Endothelial cell of umbilical vein (primary cell): ENCODE results near the gene STARD4. TPM values are rescaled to one million over a fixed set of nuclear protein-coding genes. Genes with fewer than 3 reads are reported as not detected.

Source experiments
- BruUV-seq: library from RNA; stranded (reverse); fragments of 400-500 nt; replicated peaks from 2 replicates; lab custom pipeline; 2021; lab: Mats Ljungman, UMichigan
- CTCF ChIA-PET: fragments of 300-600, 350-600 bp; sonication (Branson Sonifier 250); formaldehyde crosslinking; loops from one replicate; lab custom pipeline; 2021; ENCODE audit warnings: antibody characterized with exemption, inconsistent platforms; lab: Charles Lee
- POLR2A ChIA-PET: fragments of 300-600, 350-600 bp; sonication (Branson Sonifier 250); formaldehyde crosslinking; loops from one replicate; lab custom pipeline; 2021; ENCODE audit warnings: antibody characterized with exemption, inconsistent platforms; lab: Charles Lee
- DNase-seq: peaks from one replicate; pipeline ENCODE4 v3.0.0-alpha.2; 2011; ENCODE audit warnings: low read depth, low spot score
- FAIRE-seq: peaks from 2 replicates; lab custom pipeline; 2011; peaks lifted over from hg19 to GRCh38; lab: Jason Lieb, UNC
- H2AFZ ChIP-seq: 2 replicates; pipeline ENCODE4 v1.6.0; 2012; ENCODE audit warnings: low read depth, low read length, control low read depth, inconsistent platforms
- H3K27ac ChIP-seq: 2 replicates; pipeline ENCODE4 v1.5.1; 2011; ENCODE audit warnings: low read depth, mild to moderate bottlenecking, control low read depth, low read length, moderate library complexity; ENCODE audit not compliant: insufficient read depth
- H3K27me3 ChIP-seq, 2 experiments: 2 replicates each; pipeline versions ENCODE4 v1.6.0 to v1.6.1; 2011; ENCODE audit warnings: low read length in 2 of 2, mixed read lengths in 1 of 2; ENCODE audit not compliant: control insufficient read depth in 2 of 2, insufficient read depth in 2 of 2
- H3K36me3 ChIP-seq, 2 experiments: 2 replicates in 1 of 2; 3 replicates in 1 of 2; pipeline ENCODE4 v1.5.1; 2011; ENCODE audit warnings: low read length in 2 of 2, mild to moderate bottlenecking in 1 of 2, moderate library complexity in 1 of 2; ENCODE audit not compliant: control insufficient read depth in 2 of 2, insufficient read depth in 2 of 2; ENCODE audit errors: extremely low read depth in 1 of 2
- H3K4me1 ChIP-seq: 3 replicates; pipeline ENCODE4 v1.5.1; 2011; ENCODE audit warnings: mild to moderate bottlenecking, low read length; ENCODE audit not compliant: control insufficient read depth, insufficient read depth; ENCODE audit errors: extremely low read depth
- H3K4me2 ChIP-seq: 2 replicates; pipeline ENCODE4 v1.6.1; 2011; ENCODE audit warnings: low read length, control low read depth, mixed read lengths; ENCODE audit not compliant: insufficient read depth
- H3K4me3 ChIP-seq, 3 experiments: fragments of 200-600 bp in 1 of 3; sonication (generic), shearing (Covaris generic) in 1 of 3; replicated peaks in 1 of 3; 2 replicates each; pipeline ENCODE4 v1.5.1; 2011 to 2016; ENCODE audit warnings: control low read depth in 3 of 3, low read length in 3 of 3, mild to moderate bottlenecking in 2 of 3, inconsistent platforms in 1 of 3, low read depth in 1 of 3, moderate library complexity in 1 of 3; ENCODE audit not compliant: insufficient read depth in 1 of 3
- H3K79me2 ChIP-seq: 2 replicates; pipeline ENCODE4 v1.6.0; 2012; ENCODE audit warnings: low read length, inconsistent platforms; ENCODE audit not compliant: control insufficient read depth, insufficient read depth
- H3K9ac ChIP-seq: replicated peaks from 2 replicates; pipeline ENCODE3; 2011; ENCODE audit warnings: low read length, control low read depth; ENCODE audit not compliant: insufficient read depth; ENCODE audit errors: extremely low read depth
- H3K9me1 ChIP-seq: replicated peaks from 3 replicates; pipeline ENCODE4 v1.6.0; 2011; ENCODE audit warnings: mild to moderate bottlenecking, low read length; ENCODE audit not compliant: control insufficient read depth, insufficient read depth; ENCODE audit errors: extremely low read depth
- H3K9me3 ChIP-seq: replicated peaks from 2 replicates; pipeline ENCODE4 v1.5.1; 2012; ENCODE audit warnings: low read length, inconsistent platforms; ENCODE audit not compliant: control insufficient read depth, insufficient read depth
- H4K20me1 ChIP-seq: replicated peaks from 2 replicates; pipeline ENCODE3; 2011; ENCODE audit warnings: mild to moderate bottlenecking, low read length; ENCODE audit not compliant: control insufficient read depth, insufficient read depth; ENCODE audit errors: extremely low read depth
- CTCF ChIP-seq, 2 donors: IDR thresholded peaks; 1 replicate in 1 of 2; 2 replicates in 1 of 2; pipeline ENCODE4 v1.5.1; 2011; ENCODE audit warnings: low read length in 2 of 2, mild to moderate bottlenecking in 2 of 2, moderate library complexity in 2 of 2, control low read depth in 1 of 2, inconsistent platforms in 1 of 2, low read depth in 1 of 2; ENCODE audit not compliant: insufficient read depth in 1 of 2; ENCODE audit errors: extremely low read depth in 1 of 2
- EZH2 ChIP-seq: IDR thresholded peaks from 2 replicates; pipeline ENCODE4 v1.6.1; 2012; ENCODE audit warnings: borderline replicate concordance, low read depth, mild to moderate bottlenecking, moderate library complexity, low read length, inconsistent platforms; ENCODE audit not compliant: severe bottlenecking
- FOS ChIP-seq: IDR thresholded peaks from 2 replicates; pipeline ENCODE4 v1.6.1; 2011; ENCODE audit warnings: mild to moderate bottlenecking, low read length, moderate library complexity, borderline replicate concordance; ENCODE audit not compliant: insufficient read depth
- GATA2 ChIP-seq: IDR thresholded peaks from 2 replicates; pipeline ENCODE4 v1.7.0; 2011; ENCODE audit warnings: low read depth, mild to moderate bottlenecking, moderate library complexity, mixed read lengths, low read length; ENCODE audit not compliant: insufficient read length, insufficient read depth
- JUN ChIP-seq: IDR thresholded peaks from 2 replicates; pipeline ENCODE4 v1.6.1; 2011; ENCODE audit warnings: borderline replicate concordance, low read depth; ENCODE audit not compliant: insufficient read length, insufficient read depth
- MAX ChIP-seq: IDR thresholded peaks from 2 replicates; pipeline ENCODE4 v1.6.1; 2011; ENCODE audit not compliant: insufficient read depth, insufficient read length
- MYC ChIP-seq: IDR thresholded peaks from one replicate; pipeline ENCODE4 v1.6.1; 2011; ENCODE audit warnings: mild to moderate bottlenecking, low read depth, low read length
- POLR2A ChIP-seq: IDR thresholded peaks from 2 replicates; pipeline ENCODE4 v1.6.1; 2012; ENCODE audit warnings: low read depth, mild to moderate bottlenecking, control low read depth, low read length
- dilution Hi-C: fragments of 300-500 bp; cut with MboI; formaldehyde crosslinking; loops from one replicate; pipeline ENCODE4 v1.15.0; 2019; ENCODE audit warnings: low sequenced_read_pairs; ENCODE audit not compliant: extremely low pct_ligation_motif_present
- intact Hi-C: fragments of 100-400 bp; cut with micrococcal nuclease; formaldehyde crosslinking; loops from one replicate; pipeline ENCODE4 v1.10.0; 2022
- polyA plus RNA-seq, 4 experiments: library from polyadenylated mRNA; depleted of rRNA in 3 of 4; stranded (reverse) in 3 of 4; unstranded in 1 of 4; fragments of >200 nt; gene quantifications; 2 replicates each; pipeline versions ENCODE4 v1.2.1 to v1.2.3, GENCODE V29; 2011 to 2012; ENCODE audit warnings: missing spikeins in 1 of 4
- total RNA-seq: library from RNA; stranded (reverse); gene quantifications from 2 replicates; pipeline ENCODE4 v1.2.3, GENCODE V29; 2021

Gene STARD4
- total and polyA plus RNA-seq, 2 donors (not counting 3 experiments of a cell fraction or from before 2014, with no cell fraction given), result 33.6 to 77.1 TPM

GRCh38 chr5:111453295-111453694 is 59.0 kb downstream of the STARD4 start:
- no peaks in the 10 kb centered on the region for H3K36me3 ChIP-seq
- H2AFZ ChIP-seq, result no peak overlapping the region
- FAIRE-seq (no peak), DNase-seq (no peak)
- CTCF ChIA-PET, result interaction anchor here (2.6 kb wide), 1 partner anchor 8 kb away, joined by 11 read pairs; no protein-coding TSS in a partner anchor
- H3K9ac ChIP-seq, result no peak overlapping the region
- H4K20me1 ChIP-seq, result no peaks in the 10 kb centered on the region
- no peak overlapping the region for H3K4me2 ChIP-seq
- H3K27me3 ChIP-seq, result no peaks in the 10 kb centered on the region
- H3K4me1 ChIP-seq, result no peaks in the 10 kb centered on the region
- no TSS peak for BruUV-seq
- H3K4me3 ChIP-seq, result no peak overlapping the region
- H3K79me2 ChIP-seq, result no peaks in the 10 kb centered on the region
- POLR2A ChIA-PET, result no interaction called here
- no peaks in the 10 kb centered on the region for H3K9me3 ChIP-seq
- dilution Hi-C loops (no loop called here), intact Hi-C loops (no loop called here)
- H3K27ac ChIP-seq, result no peak overlapping the region
- TF ChIP-seq GATA2 (no peak), POLR2A (no peak), MYC (no peak), MAX (no peak), CTCF (IDR thresholded peaks at IDR 0.05; ENCODE audit: extremely low read depth in 1 of 2, insufficient read depth in 1 of 2, low read depth in 1 of 2, low read length in 2 of 2) (no peak), JUN (no peak), FOS (no peak), EZH2 (no peak)
- no peaks in the 10 kb centered on the region for H3K9me1 ChIP-seq
